HUES64 (cell line): ENCODE results near the gene PTPRN2.

Experiments
- H3K27ac ChIP-seq: 2 replicates; pipeline ENCODE4 v1.7.0; 2013; ENCODE audit warnings: low read depth, low read length, inconsistent platforms
- H3K27me3 ChIP-seq: 2 replicates; pipeline ENCODE4 v1.6.1; 2013; ENCODE audit warnings: mild to moderate bottlenecking, low read length; ENCODE audit not compliant: insufficient read depth
- H3K36me3 ChIP-seq: 2 replicates; pipeline ENCODE4 v1.6.1; 2013; ENCODE audit warnings: mild to moderate bottlenecking, low read length; ENCODE audit not compliant: insufficient read depth
- H3K4me1 ChIP-seq: 2 replicates; pipeline ENCODE4 v1.6.1; 2013; ENCODE audit warnings: mild to moderate bottlenecking, low read length, moderate library complexity; ENCODE audit not compliant: insufficient read depth
- H3K4me3 ChIP-seq: 2 replicates; pipeline ENCODE4 v1.5.1; 2013; ENCODE audit warnings: mild to moderate bottlenecking, low read length, moderate library complexity
- H3K9ac ChIP-seq: 2 replicates; pipeline ENCODE4 v1.6.1; 2013; ENCODE audit warnings: mild to moderate bottlenecking, low read depth, low read length
- H3K9me3 ChIP-seq: 2 replicates; pipeline ENCODE4 v1.6.1; 2013; ENCODE audit warnings: low read depth, low read length; ENCODE audit not compliant: insufficient read depth
- WGBS: fragments of 150-250, 120-280 bp; methylation state at CpG from one replicate; pipeline ENCODE4 v1.1.7; 2013; ENCODE audit warnings: missing lambda C conversion rate; 5-methylcytosine and 5-hydroxymethylcytosine counted together

The PTPRN2 gene

DNA sequence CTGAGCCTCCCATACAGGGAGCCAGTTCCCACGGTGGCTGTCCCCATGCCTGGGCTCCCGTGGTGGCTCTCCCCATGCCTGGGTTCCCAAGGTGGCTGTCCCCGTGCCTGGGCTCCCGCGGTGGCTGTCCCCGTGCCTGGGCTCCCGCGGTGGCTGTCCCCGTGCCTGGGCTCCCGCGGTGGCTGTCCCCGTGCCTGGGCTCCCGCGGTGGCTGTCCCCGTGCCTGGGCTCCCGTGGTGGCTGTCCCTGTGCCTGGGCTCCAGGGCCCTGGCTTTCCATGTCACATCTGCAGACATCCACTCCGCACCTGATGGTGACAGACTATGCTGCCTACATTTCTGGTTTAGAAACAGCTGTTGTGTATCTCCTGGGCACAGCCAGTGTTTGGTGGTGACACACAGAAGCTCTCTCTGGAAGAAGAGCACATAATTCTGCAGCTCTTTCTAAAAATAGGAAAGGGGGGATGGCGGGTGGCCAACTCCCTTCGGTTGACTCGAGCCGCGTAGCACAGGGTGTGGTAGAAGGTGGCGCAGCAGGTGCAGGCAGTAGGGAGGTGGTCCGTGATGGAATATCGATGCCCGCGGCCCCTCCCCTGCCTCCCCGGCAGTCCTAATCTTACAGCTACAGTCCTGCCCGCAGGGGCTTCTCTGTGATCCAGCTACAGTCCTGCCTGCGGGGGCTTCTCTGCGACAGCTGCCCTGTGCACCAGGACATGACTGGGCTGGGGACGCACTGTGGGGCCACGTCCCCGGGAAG is 999.6 kb downstream of the PTPRN2 start:
- H3K9ac ChIP-seq = no peak overlapping the region
- no peak overlapping the region for H3K4me3 ChIP-seq
- H3K27ac ChIP-seq = no peak overlapping the region
- no peaks in the 10 kb centered on the region for H3K27me3 ChIP-seq
- no peaks in the 10 kb centered on the region for H3K36me3 ChIP-seq
- no peaks in the 10 kb centered on the region for H3K4me1 ChIP-seq
- H3K9me3 ChIP-seq = peaks cover 98% of the 10 kb centered on the region
- 90% methylated on average over 34 of the region's 34 CpGs for WGBS

DNA sequence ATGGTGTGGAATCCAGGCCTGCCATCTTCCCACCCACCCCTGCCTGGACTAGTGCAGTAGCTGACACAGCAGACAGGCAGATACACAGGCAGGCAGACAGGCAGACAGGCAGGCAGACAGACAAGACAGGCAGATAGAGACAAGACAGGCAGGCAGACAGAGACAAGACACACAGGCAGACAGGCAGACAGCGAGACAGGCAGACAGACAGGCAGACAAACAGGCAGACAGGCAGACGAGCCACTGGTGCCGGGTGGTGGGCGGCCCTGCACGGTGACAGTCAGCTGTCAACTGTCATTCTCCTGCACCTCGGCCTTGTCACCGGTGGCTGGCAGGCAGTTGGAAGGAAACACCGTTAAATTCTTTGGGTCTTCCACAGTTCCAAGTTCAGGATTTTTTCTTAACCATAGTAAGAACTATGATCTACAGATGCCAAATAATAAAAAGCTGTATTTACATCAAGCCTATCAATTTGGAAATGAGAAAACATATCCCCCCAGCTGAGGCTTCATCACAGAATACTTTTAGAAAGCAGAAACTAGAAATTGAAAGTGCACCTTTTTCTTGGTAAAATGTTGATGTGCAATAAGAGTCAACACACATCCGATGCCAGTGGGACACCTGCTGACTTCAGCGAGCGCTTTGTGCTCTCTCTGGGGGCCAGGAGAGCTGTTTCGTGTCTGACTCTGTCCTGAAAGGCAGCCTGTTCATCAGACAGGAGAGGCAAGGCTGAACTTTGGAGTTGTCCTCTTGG is 1000.4 kb downstream of the PTPRN2 start:
- H3K27me3 ChIP-seq = no peaks in the 10 kb centered on the region
- H3K27ac ChIP-seq = no peak overlapping the region
- peaks cover 97% of the 10 kb centered on the region for H3K9me3 ChIP-seq
- H3K4me1 ChIP-seq = no peaks in the 10 kb centered on the region
- H3K4me3 ChIP-seq = no peak overlapping the region
- WGBS = 80% methylated on average over 12 of the region's 12 CpGs
- H3K9ac ChIP-seq = no peak overlapping the region
- no peaks in the 10 kb centered on the region for H3K36me3 ChIP-seq

DNA sequence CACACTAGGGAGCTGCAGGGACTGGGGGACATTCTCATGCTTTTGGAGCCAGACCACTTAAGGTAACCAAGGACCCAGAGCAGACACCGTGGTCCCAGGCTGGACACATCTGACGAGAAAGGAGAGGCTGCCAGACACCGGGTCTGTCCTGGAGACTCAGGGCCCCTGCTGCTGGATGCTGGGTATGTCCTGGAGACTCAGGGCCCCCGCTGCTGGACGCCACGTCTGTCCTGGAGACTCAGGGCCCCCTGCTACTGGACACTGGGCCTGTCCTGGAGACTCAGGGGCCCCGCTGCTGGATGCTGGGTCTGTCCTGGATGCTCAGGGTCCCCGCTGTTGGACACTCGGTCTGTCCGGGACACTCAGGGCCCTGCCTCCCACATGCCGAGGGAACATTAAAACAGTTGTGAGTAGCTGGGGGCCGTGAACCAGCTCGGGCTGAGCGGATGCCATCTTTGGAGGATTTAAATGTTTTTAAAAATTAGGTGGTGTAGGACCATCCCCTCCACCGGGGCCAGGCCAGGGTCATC is 1001.1 kb downstream of the PTPRN2 start:
- Histone ChIP-seq H3K9ac (no peak overlapping the region), H3K27ac (no peak overlapping the region), H3K36me3 (no peaks in the 10 kb centered on the region), H3K9me3 (peaks cover 97% of the 10 kb centered on the region), H3K4me3 (no peak overlapping the region), H3K4me1 (no peaks in the 10 kb centered on the region), H3K27me3 (no peaks in the 10 kb centered on the region)
- 79% methylated on average over 15 of the region's 15 CpGs for WGBS

DNA sequence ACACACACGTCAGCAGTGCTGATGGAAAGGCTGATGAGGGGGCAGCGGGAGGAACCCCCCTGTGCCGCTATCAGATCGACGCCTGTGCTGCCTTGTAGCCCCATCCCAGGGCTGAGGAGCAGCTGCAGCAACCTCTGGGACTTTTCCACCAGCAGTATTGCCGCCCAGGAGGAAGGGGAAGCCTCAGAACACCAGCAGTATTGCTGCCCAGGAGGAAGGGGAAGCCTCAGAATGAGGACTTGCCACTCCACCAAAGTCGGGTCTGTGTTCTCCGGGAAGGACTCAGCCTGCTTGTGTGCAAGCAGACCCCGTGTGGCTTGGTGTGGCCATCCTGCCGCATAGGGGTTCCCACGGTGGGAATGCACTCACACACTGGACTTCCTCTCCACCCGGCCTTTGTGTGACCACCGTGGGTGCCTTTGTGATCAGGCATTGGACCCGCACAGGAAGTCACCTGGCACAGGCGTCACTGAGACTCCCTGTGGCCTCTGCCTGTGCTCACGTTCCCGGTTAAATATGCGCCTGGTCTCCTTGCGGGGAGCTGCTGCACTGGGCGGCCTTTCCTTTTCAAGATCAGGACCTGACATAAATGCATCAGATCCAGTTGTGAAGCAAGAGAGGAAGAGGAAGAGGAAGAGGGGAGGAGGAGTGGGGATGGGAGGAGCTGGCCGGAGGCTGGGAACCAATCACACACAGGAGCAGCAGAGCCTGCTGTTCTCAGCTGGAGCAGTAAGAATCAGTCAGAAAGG is 1002.3 kb downstream of the PTPRN2 start:
- Histone ChIP-seq H3K4me3 (no peak overlapping the region), H3K9ac (no peak overlapping the region), H3K4me1 (no peaks in the 10 kb centered on the region), H3K36me3 (no peaks in the 10 kb centered on the region), H3K27ac (no peak overlapping the region), H3K27me3 (no peaks in the 10 kb centered on the region), H3K9me3 (peaks cover 91% of the 10 kb centered on the region)
- 87% methylated on average over 21 of the region's 21 CpGs for WGBS

DNA sequence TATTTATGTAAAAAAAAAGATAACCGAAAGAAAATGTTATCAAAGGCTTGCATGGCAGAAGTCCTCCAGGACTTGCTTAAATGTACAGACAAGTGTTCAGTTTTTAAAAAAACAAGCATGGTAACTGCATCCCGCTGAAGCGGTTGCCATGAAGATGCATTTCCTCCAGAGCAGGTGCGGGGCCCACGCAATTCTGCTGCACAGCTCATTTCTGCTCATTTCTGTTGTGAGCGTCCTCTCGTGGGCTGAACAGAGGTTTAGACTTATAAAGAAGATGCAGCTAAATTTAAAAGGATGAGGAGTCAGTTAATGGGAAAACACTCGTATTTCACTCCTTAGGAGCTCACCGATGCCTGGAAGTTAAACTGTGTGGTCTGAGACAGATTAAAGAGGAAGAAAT is 1003.2 kb downstream of the PTPRN2 start:
- Histone ChIP-seq H3K4me3 (no peak overlapping the region), H3K9me3 (peaks cover 90% of the 10 kb centered on the region), H3K27me3 (no peaks in the 10 kb centered on the region), H3K9ac (no peak overlapping the region), H3K4me1 (no peaks in the 10 kb centered on the region), H3K27ac (no peak overlapping the region), H3K36me3 (no peaks in the 10 kb centered on the region)
- WGBS = 83% methylated on average over 9 of the region's 9 CpGs

DNA sequence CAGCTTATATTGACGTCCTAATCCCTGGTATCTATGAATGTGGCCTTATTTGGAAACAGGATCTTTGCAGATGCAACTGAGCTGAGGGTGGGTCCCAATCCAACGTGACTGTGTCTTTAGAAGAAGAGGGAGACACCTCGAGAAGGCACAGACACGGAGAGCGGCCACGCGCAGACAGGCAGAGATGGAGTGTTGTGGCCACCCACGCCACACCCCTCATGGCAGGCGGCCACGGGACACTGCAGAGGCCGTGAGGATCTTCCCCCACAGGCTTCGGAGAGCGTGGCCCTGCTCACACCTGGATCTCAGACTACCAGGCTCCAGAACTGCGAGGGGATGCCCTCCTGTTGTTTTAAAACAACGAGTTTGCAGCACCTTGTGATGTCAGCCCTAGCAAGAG is 1005.9 kb downstream of the PTPRN2 start:
- H3K4me3 ChIP-seq = no peak overlapping the region
- H3K9me3 ChIP-seq = peaks cover 92% of the 10 kb centered on the region
- no peaks in the 10 kb centered on the region for H3K27me3 ChIP-seq
- no peak overlapping the region for H3K9ac ChIP-seq
- no peak overlapping the region for H3K27ac ChIP-seq
- WGBS = 74% methylated on average over 15 of the region's 15 CpGs
- H3K4me1 ChIP-seq = no peaks in the 10 kb centered on the region
- H3K36me3 ChIP-seq = no peaks in the 10 kb centered on the region

DNA sequence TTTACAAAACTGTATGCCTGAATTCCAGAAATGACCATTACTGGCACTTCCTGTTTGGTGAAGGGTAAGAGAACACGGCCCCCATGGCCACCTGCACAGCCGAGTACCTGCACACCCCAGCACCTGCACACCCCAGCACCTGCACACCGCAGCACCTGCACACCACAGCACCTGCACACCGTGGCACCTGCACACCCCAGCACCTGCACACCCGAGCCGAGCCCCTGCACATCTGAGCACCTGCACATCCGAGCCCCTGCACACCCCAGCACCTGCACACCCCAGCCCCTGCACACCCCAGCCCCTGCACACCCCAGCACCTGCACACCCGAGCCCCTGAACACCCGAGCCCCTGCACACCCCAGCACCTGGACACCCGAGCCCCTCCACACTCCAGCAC is 1007.3 kb downstream of the PTPRN2 start:
- WGBS = 77% methylated on average over 10 of the region's 10 CpGs
- H3K27ac ChIP-seq = no peak overlapping the region
- H3K27me3 ChIP-seq = no peaks in the 10 kb centered on the region
- H3K36me3 ChIP-seq = no peaks in the 10 kb centered on the region
- peaks cover 91% of the 10 kb centered on the region for H3K9me3 ChIP-seq
- H3K9ac ChIP-seq = no peak overlapping the region
- H3K4me3 ChIP-seq = no peak overlapping the region
- H3K4me1 ChIP-seq = no peaks in the 10 kb centered on the region

DNA sequence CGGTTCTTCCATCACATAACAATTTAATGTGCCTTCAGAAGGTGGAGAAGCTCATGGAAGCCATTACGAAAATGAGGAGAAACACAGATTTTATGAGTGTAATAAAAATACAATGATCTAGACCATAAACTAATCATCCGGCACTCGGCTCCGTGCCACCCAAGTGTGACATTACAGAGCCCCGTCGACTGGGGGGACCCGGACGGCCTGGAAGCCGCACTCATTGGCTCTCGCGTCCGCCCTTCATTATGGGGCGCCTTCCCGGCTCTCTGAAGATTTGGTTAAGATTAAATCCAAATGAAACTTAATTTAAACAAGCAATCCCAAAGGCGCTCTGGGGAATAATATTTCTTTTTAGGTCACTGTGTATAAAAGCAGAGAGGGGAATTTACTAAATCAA is 1008.2 kb downstream of the PTPRN2 start:
- 87% methylated on average over 15 of the region's 16 CpGs for WGBS
- Histone ChIP-seq H3K9me3 (peaks cover 91% of the 10 kb centered on the region), H3K4me1 (no peaks in the 10 kb centered on the region), H3K27ac (no peak overlapping the region), H3K27me3 (no peaks in the 10 kb centered on the region), H3K36me3 (no peaks in the 10 kb centered on the region), H3K4me3 (no peak overlapping the region), H3K9ac (no peak overlapping the region)

DNA sequence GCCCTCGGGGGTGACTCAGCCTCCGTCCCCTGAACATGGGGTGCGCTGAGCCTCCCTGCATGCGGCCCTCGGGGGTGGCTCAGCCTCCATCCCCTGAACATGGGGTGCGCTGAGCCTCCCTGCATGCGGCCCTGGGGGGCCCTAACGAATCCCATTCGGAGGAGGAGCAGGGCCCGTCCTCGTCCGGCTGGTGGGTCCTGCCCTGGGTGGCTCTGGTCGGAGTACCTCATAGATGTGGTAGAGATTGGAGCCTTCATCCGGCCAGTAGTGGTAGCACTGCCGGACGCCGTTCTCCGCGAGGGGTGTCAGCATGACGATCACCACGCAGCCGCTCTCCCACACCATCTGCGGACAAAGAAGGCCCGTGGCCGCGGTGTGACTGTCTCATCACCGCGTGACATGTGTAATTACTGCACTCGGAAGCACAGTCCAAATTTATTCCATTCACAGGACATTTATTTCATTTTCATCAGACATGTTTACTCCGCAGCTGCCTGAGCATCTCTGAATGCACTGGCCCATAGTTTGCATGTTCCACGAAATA is 1009.8 kb downstream of the PTPRN2 start:
- Histone ChIP-seq H3K4me1 (no peaks in the 10 kb centered on the region), H3K27ac (no peak overlapping the region), H3K27me3 (no peaks in the 10 kb centered on the region), H3K4me3 (no peak overlapping the region), H3K9ac (no peak overlapping the region), H3K36me3 (no peaks in the 10 kb centered on the region), H3K9me3 (peaks cover 91% of the 10 kb centered on the region)
- 90% methylated on average over 31 of the region's 31 CpGs for WGBS

DNA sequence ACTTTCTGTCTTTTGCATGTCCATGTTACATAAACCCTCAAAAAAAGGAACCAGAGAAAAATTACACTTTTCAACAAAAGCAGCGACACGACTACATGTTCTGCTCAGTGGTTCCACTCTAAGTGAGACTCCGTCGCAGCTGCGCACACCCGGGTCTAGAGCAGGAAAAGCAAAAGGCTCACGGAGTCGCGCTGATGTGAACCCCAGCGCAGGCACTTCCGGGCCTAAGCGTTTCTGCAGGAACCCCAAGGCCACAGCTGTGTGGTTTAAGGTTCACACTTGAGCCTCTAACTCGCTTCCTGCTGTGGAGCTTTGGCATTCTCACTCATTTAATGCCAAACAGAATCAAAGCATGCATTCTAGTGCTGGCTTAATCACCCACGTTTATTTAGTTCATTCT is 1010.6 kb downstream of the PTPRN2 start:
- Histone ChIP-seq H3K27me3 (no peaks in the 10 kb centered on the region), H3K36me3 (no peaks in the 10 kb centered on the region), H3K27ac (no peak overlapping the region), H3K4me1 (no peaks in the 10 kb centered on the region), H3K4me3 (no peak overlapping the region), H3K9me3 (peaks cover 92% of the 10 kb centered on the region), H3K9ac (no peak overlapping the region)
- WGBS = 81% methylated on average over 14 of the region's 14 CpGs

DNA sequence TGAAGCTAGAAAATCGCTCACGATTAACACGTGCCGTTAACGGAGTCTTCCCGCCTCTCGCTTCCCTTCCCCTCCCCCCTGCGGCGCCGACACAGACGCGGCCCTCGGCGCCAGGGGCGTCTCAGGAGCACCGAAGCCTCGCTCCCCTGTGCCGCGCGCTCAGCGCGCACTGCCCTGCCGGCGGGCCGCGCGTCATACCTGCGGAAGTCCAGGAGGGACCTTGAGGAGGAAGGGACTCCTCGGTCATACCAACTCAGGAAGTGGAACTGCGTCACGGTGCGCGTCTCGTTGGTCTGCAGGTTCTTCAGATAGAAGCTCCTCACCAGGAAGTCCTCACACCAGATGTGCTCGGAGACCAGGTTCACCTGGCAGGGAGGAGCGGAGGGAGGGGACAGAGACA is 1011.2 kb downstream of the PTPRN2 start:
- peaks cover 92% of the 10 kb centered on the region for H3K9me3 ChIP-seq
- H3K4me3 ChIP-seq = no peak overlapping the region
- H3K36me3 ChIP-seq = no peaks in the 10 kb centered on the region
- H3K27ac ChIP-seq = no peak overlapping the region
- WGBS = 93% methylated on average over 36 of the region's 36 CpGs
- H3K9ac ChIP-seq = no peak overlapping the region
- no peaks in the 10 kb centered on the region for H3K4me1 ChIP-seq
- no peaks in the 10 kb centered on the region for H3K27me3 ChIP-seq
